Stomach (tissue), 4 donors: ENCODE results near the gene FBXO8.

ENCODE experiments used
- CTCF ChIP-seq, 7 experiments: fragments of 450-650 bp in 4 of 7; fragments of 200-600 bp in 3 of 7; sonication (generic) in 3 of 7; IDR thresholded peaks; one replicate each; pipeline ENCODE4 v1.5.1; 2016 to 2019; ENCODE audit warnings: antibody characterized with exemption in 7 of 7, control low read depth in 2 of 7, mild to moderate bottlenecking in 1 of 7
- EP300 ChIP-seq: sonication (generic); formaldehyde crosslinking; IDR thresholded peaks from one replicate; pipeline ENCODE4 v1.6.1; 2017; ENCODE audit warnings: antibody characterized with exemption
- POLR2A ChIP-seq, 4 donors: fragments of 450-650 bp; IDR thresholded peaks; one replicate each; pipeline ENCODE4 v1.6.1; 2016; ENCODE audit warnings: antibody characterized with exemption in 4 of 4, control low read depth in 2 of 4, mild to moderate bottlenecking in 1 of 4, moderate library complexity in 1 of 4
- POLR2AphosphoS5 ChIP-seq, 3 donors: sonication (generic); formaldehyde crosslinking; IDR thresholded peaks; one replicate each; pipeline ENCODE4 v1.6.1; 2016; ENCODE audit warnings: antibody characterized with exemption in 3 of 3

GRCh38 chr4:174225349-174226049 is 58.0 kb downstream of the FBXO8 start:
- TF ChIP-seq CTCF (IDR thresholded peaks at IDR 0.05) (no peak), POLR2A (IDR thresholded peaks at IDR 0.05) (no peak), POLR2AphosphoS5 (IDR thresholded peaks at IDR 0.05) (no peak), EP300 (no peak)
